Activated CD8-positive, alpha-beta T cell treated with anti-CD3 and anti-CD28 coated beads for 36 hours (primary cell): Measurements from ENCODE around the gene HMGN4. TPM values are rescaled to one million over a fixed set of nuclear protein-coding genes. Genes with fewer than 3 reads are reported as not detected.

Source experiments
- ATAC-seq: fragments of 200-7000 bp; cut with Tn5 transposase; one replicate; pipeline ENCODE4 v1.10.0; 2021; ENCODE audit warnings: mild to moderate bottlenecking, moderate library complexity
- CTCF ChIA-PET: fragments of 350-600 bp; sonication (Branson Sonifier 250); formaldehyde crosslinking; loops from one replicate; lab custom pipeline; 2021; ENCODE audit warnings: antibody characterized with exemption; lab: Charles Lee
- POLR2A ChIA-PET: fragments of 350-600 bp; sonication (Branson Sonifier 250); formaldehyde crosslinking; loops from one replicate; lab custom pipeline; 2021; ENCODE audit warnings: antibody characterized with exemption; lab: Charles Lee
- DNase-seq: peaks from one replicate; pipeline ENCODE4 v3.0.0-alpha.2; 2020
- H3K27ac Mint-ChIP-seq: one replicate; pipeline ENCODE4 v1.8.0; 2021; ENCODE audit warnings: mild to moderate bottlenecking, mixed read lengths
- H3K27me3 Mint-ChIP-seq: one replicate; pipeline ENCODE4 v1.8.0; 2021; ENCODE audit warnings: mixed read lengths
- H3K36me3 Mint-ChIP-seq: one replicate; pipeline ENCODE4 v1.8.0; 2021; ENCODE audit warnings: low read depth, mixed read lengths
- H3K4me1 Mint-ChIP-seq: one replicate; pipeline ENCODE4 v1.8.0; 2021; ENCODE audit warnings: low read depth, mixed read lengths
- H3K4me3 Mint-ChIP-seq: one replicate; pipeline ENCODE4 v1.8.0; 2021; ENCODE audit warnings: mild to moderate bottlenecking, moderate library complexity, mixed read lengths
- H3K9me3 Mint-ChIP-seq: one replicate; pipeline ENCODE4 v1.8.0; 2021; ENCODE audit warnings: mixed read lengths
- CTCF ChIP-seq: fragments of 200-600 bp; IDR thresholded peaks from one replicate; pipeline ENCODE4 v1.8.0; 2022; ENCODE audit warnings: antibody characterized with exemption, mild to moderate bottlenecking
- intact Hi-C: fragments of 100-400 bp; cut with micrococcal nuclease; formaldehyde crosslinking; loops from one replicate; pipeline ENCODE4 v1.10.0; 2022
- total RNA-seq, 2 experiments: library from RNA; stranded (reverse); gene quantifications; one replicate each; pipeline ENCODE4 v1.2.3, GENCODE V29; 2021

The HMGN4 gene
- total RNA-seq, 2 experiments from 2014 or later: 80.2 to 83.3 TPM

- no peaks in the 10 kb centered on the region for H3K9me3 Mint-ChIP-seq
- no peak for TF ChIP-seq CTCF
- H3K27ac Mint-ChIP-seq: peak overlapping the region; percentile 99
- CTCF ChIA-PET: interaction anchor here (1.1 to 2.2 kb wide), 3 partner anchors 14 to 216 kb away, joined by 3 to 17 read pairs (median 4); no protein-coding TSS in a partner anchor
- intact Hi-C loops: no loop called here
- H3K36me3 Mint-ChIP-seq: peaks cover 35% of the 10 kb centered on the region
- ATAC-seq (no peak), DNase-seq (no peak)
- H3K4me3 Mint-ChIP-seq: peak overlapping the region; percentile 95
- peaks cover 1% of the 10 kb centered on the region for H3K27me3 Mint-ChIP-seq
- peaks cover 51% of the 10 kb centered on the region for H3K4me1 Mint-ChIP-seq
- POLR2A ChIA-PET: interaction anchor here (1.0 to 3.6 kb wide), 13 partner anchors 10 to 267 kb away, joined by 3 to 27 read pairs (median 6); a partner anchor contains a TSS
Measured at GRCh38 chr6:26538572-26538902, 371 bp downstream of the HMGN4 start.

- DNase-seq: no peak
- Mint-ChIP-seq H3K36me3 (peaks cover 40% of the 10 kb centered on the region), H3K27me3 (peaks cover 1% of the 10 kb centered on the region), H3K9me3 (no peaks in the 10 kb centered on the region), H3K4me1 (peaks cover 51% of the 10 kb centered on the region), H3K27ac (peak overlapping the region; percentile 99), H3K4me3 (peak overlapping the region; percentile 95)
- ATAC-seq: no peak
- intact Hi-C loops: no loop called here
- no peak for TF ChIP-seq CTCF
- POLR2A ChIA-PET: interaction anchor here (1.0 to 2.7 kb wide), 2 partner anchors 9 to 18 kb away, joined by 3 to 20 read pairs; no protein-coding TSS in a partner anchor
- CTCF ChIA-PET: interaction anchor here (1.1 kb wide), 1 partner anchor 22 kb away, joined by 3 read pairs; no protein-coding TSS in a partner anchor
Measured at GRCh38 chr6:26539071-26539615, 977 bp downstream of the HMGN4 start.

- TF ChIP-seq CTCF: no peak
- peaks cover 1% of the 10 kb centered on the region for H3K27me3 Mint-ChIP-seq
- H3K4me3 Mint-ChIP-seq: no peak overlapping the region
- DNase-seq (no peak), ATAC-seq (no peak)
- peaks cover 42% of the 10 kb centered on the region for H3K4me1 Mint-ChIP-seq
- no peaks in the 10 kb centered on the region for H3K9me3 Mint-ChIP-seq
- POLR2A ChIA-PET: interaction anchor here (1.5 kb wide), 1 partner anchor 9 kb away, joined by 5 read pairs; no protein-coding TSS in a partner anchor
- intact Hi-C loops: no loop called here
- H3K27ac Mint-ChIP-seq: peak overlapping the region; percentile 46
- CTCF ChIA-PET: interaction anchor here (2.2 kb wide), 1 partner anchor 12 kb away, joined by 7 read pairs; no protein-coding TSS in a partner anchor
- peaks cover 49% of the 10 kb centered on the region for H3K36me3 Mint-ChIP-seq
Measured at GRCh38 chr6:26541579-26541978, 3.4 kb downstream of the HMGN4 start.

- H3K4me3 Mint-ChIP-seq: no peak overlapping the region
- peak overlapping the region; percentile 35 for H3K27ac Mint-ChIP-seq
- peak; percentile 79 for ATAC-seq
- no peaks in the 10 kb centered on the region for H3K27me3 Mint-ChIP-seq
- peaks cover 48% of the 10 kb centered on the region for H3K36me3 Mint-ChIP-seq
- H3K9me3 Mint-ChIP-seq: no peaks in the 10 kb centered on the region
- peaks cover 35% of the 10 kb centered on the region for H3K4me1 Mint-ChIP-seq
- intact Hi-C loops: no loop called here
- peak; percentile 62 for TF ChIP-seq CTCF
- DNase-seq: no peak
- ChIA-PET POLR2A (no interaction called here), CTCF (no interaction called here)
Measured at GRCh38 chr6:26543953-26544352, 5.8 kb downstream of the HMGN4 start.

- ATAC-seq: no peak
- H3K9me3 Mint-ChIP-seq: no peaks in the 10 kb centered on the region
- H3K36me3 Mint-ChIP-seq: peaks cover 44% of the 10 kb centered on the region
- ChIA-PET POLR2A (no interaction called here), CTCF (interaction anchor here (1.4 kb wide), 1 partner anchor 19 kb away, joined by 4 read pairs; no protein-coding TSS in a partner anchor)
- intact Hi-C loops: no loop called here
- H3K4me1 Mint-ChIP-seq: peaks cover 30% of the 10 kb centered on the region
- H3K27ac Mint-ChIP-seq: no peak overlapping the region
- no peak overlapping the region for H3K4me3 Mint-ChIP-seq
- no peak for DNase-seq
- no peak for TF ChIP-seq CTCF
- no peaks in the 10 kb centered on the region for H3K27me3 Mint-ChIP-seq
Measured at GRCh38 chr6:26544473-26544872, 6.3 kb downstream of the HMGN4 start.
